KMS-11 (cell line): ENCODE measurements around the gene MGA.

Source experiments
- H2AFZ ChIP-seq: fragments of 200-600 bp; sonication (generic); 2 replicates; pipeline ENCODE4 v1.6.1; 2016; ENCODE audit warnings: antibody characterized with exemption, mixed run types, low read depth
- H3K27ac ChIP-seq: fragments of 200-600 bp; sonication (generic); 2 replicates; pipeline ENCODE4 v1.6.1; 2016; ENCODE audit warnings: mild to moderate bottlenecking, mixed run types
- H3K27me3 ChIP-seq: fragments of 200-600 bp; sonication (generic); 2 replicates; pipeline ENCODE4 v1.6.1; 2017; ENCODE audit warnings: mild to moderate bottlenecking, low read depth, mixed run types, moderate library complexity; ENCODE audit not compliant: insufficient read depth
- H3K36me3 ChIP-seq: fragments of 200-600 bp; sonication (generic); 2 replicates; pipeline ENCODE4 v1.6.1; 2017; ENCODE audit warnings: mild to moderate bottlenecking, mixed run types; ENCODE audit not compliant: insufficient read depth
- H3K4me1 ChIP-seq: fragments of 200-600 bp; sonication (generic); 2 replicates; pipeline ENCODE4 v1.6.1; 2016; ENCODE audit warnings: mild to moderate bottlenecking, low read depth, mixed run types; ENCODE audit not compliant: poor library complexity, severe bottlenecking
- H3K4me2 ChIP-seq: fragments of 200-600 bp; sonication (generic); 2 replicates; pipeline ENCODE4 v1.7.0; 2016; ENCODE audit warnings: mild to moderate bottlenecking, mixed run types
- H3K4me3 ChIP-seq: fragments of 200-600 bp; sonication (generic); IDR thresholded peaks from 2 replicates; pipeline ENCODE4 v1.6.1; 2017; ENCODE audit warnings: low read depth, low read length, mixed read lengths; ENCODE audit not compliant: insufficient read depth
- H3K79me2 ChIP-seq: fragments of 200-600 bp; sonication (generic); 2 replicates; pipeline ENCODE4 v1.6.1; 2016; ENCODE audit warnings: low read depth, mixed run types; ENCODE audit not compliant: insufficient read depth
- H3K9ac ChIP-seq: fragments of 200-600 bp; sonication (generic); 2 replicates; pipeline ENCODE4 v1.6.1; 2016; ENCODE audit warnings: mild to moderate bottlenecking, mixed run types
- H4K20me1 ChIP-seq: fragments of 200-600 bp; sonication (generic); 2 replicates; pipeline ENCODE4 v1.6.1; 2016; ENCODE audit warnings: mild to moderate bottlenecking, mixed run types; ENCODE audit not compliant: insufficient read depth
- CTCF ChIP-seq: fragments of 200-600 bp; sonication (generic); conservative IDR thresholded peaks from 2 replicates; pipeline ENCODE4 v1.6.1; 2017; ENCODE audit warnings: low read depth, mild to moderate bottlenecking, antibody characterized with exemption, low read length, moderate library complexity, mixed read lengths

The MGA gene

DNA sequence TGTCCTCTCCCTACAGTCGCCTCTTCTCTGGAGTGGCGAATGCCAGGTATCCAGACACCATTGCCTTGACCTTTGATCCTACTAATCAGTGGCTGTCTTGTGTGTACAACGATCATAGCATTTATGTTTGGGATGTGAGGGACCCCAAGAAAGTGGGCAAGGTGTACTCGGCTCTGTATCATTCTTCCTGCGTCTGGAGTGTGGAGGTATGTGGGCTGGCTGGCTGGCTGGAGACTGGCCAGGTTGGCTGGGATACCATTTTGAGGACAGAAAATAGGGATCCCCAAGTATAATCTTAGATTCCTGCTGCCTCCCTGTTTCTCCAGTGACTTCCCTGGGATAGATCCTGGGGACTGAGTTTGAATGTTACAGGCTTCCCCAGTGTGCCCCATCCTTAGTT, 154.3 kb downstream of the MGA start:
- H2AFZ ChIP-seq = no peak overlapping the region
- no peak for TF ChIP-seq CTCF
- no peaks in the 10 kb centered on the region for H3K27me3 ChIP-seq
- H3K36me3 ChIP-seq = no peaks in the 10 kb centered on the region
- no peak overlapping the region for H3K4me2 ChIP-seq
- no peak overlapping the region for H3K4me3 ChIP-seq
- H3K79me2 ChIP-seq = no peaks in the 10 kb centered on the region
- H3K4me1 ChIP-seq = peaks cover 11% of the 10 kb centered on the region
- H3K27ac ChIP-seq = no peak overlapping the region
- no peaks in the 10 kb centered on the region for H4K20me1 ChIP-seq
- no peak overlapping the region for H3K9ac ChIP-seq

DNA sequence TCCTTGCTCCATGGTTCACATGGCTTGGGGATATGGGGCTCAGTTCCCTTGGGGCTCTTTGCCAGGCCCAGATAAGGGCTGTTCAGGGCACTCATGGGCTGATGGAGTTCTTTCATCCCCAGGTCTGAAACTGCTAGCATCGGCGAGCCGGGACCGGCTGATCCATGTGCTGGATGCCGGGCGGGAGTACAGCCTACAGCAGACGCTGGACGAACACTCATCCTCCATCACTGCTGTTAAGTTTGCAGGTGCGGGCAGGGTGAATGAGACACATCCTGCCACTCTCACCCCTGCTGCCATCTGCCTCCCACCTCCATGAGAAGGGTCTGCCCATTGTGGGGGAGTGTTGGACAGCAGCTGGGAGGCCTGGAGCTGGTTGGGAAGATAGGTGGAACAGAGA, 156.6 kb downstream of the MGA start:
- Histone ChIP-seq H2AFZ (no peak overlapping the region), H4K20me1 (no peaks in the 10 kb centered on the region), H3K9ac (no peak overlapping the region), H3K4me3 (no peak overlapping the region), H3K4me1 (no peaks in the 10 kb centered on the region), H3K27me3 (no peaks in the 10 kb centered on the region), H3K4me2 (no peak overlapping the region), H3K79me2 (no peaks in the 10 kb centered on the region), H3K27ac (no peak overlapping the region), H3K36me3 (no peaks in the 10 kb centered on the region)
- no peak for TF ChIP-seq CTCF

GRCh38 chr15:41817327-41817726, 157.1 kb downstream of the MGA start:
- no peaks in the 10 kb centered on the region for H3K79me2 ChIP-seq
- no peaks in the 10 kb centered on the region for H3K36me3 ChIP-seq
- no peak overlapping the region for H2AFZ ChIP-seq
- H4K20me1 ChIP-seq = no peaks in the 10 kb centered on the region
- H3K4me2 ChIP-seq = no peak overlapping the region
- no peaks in the 10 kb centered on the region for H3K4me1 ChIP-seq
- no peak for TF ChIP-seq CTCF
- no peak overlapping the region for H3K9ac ChIP-seq
- no peak overlapping the region for H3K27ac ChIP-seq
- no peak overlapping the region for H3K4me3 ChIP-seq
- H3K27me3 ChIP-seq = no peaks in the 10 kb centered on the region

GRCh38 chr15:41817781-41818180, 157.6 kb downstream of the MGA start:
- Histone ChIP-seq H3K4me2 (no peak overlapping the region), H3K36me3 (no peaks in the 10 kb centered on the region), H3K4me1 (no peaks in the 10 kb centered on the region), H4K20me1 (no peaks in the 10 kb centered on the region), H3K9ac (no peak overlapping the region), H3K79me2 (no peaks in the 10 kb centered on the region), H2AFZ (no peak overlapping the region), H3K27ac (no peak overlapping the region), H3K27me3 (no peaks in the 10 kb centered on the region), H3K4me3 (no peak overlapping the region)
- TF ChIP-seq CTCF = no peak

DNA sequence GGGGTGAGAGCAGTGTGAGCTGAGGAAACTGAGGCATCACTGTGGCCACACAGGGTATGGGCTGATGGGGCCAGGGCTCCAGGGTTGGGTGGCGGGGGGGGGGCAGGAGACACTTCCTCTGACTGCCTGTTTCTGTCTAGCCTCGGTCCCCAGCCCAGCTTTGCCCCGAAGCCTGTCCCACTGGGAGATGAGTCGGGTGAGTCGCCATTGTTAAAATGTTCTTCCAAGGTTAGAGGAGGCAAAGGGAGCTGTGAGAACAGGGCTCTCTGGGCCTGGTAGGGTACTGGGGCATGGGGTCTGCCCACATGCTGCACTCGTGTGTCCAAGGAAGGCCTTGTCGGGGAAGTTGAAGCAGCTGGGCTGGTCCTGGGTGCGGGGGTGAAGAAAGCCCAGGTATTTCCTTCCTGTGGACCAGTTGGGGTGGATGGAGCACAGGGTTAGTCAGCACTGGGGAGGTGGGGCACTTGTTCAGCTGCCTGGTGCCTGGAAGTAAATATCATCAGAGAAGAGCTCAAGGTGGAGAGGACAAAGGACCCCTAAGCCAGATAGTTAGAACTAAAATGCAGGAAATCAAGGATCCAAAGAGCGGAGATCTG, 159.3 kb downstream of the MGA start:
- Histone ChIP-seq H3K27me3 (no peaks in the 10 kb centered on the region), H3K36me3 (no peaks in the 10 kb centered on the region), H3K27ac (no peak overlapping the region), H3K79me2 (no peaks in the 10 kb centered on the region), H4K20me1 (no peaks in the 10 kb centered on the region), H3K4me2 (no peak overlapping the region), H2AFZ (no peak overlapping the region), H3K4me1 (no peaks in the 10 kb centered on the region), H3K4me3 (no peak overlapping the region), H3K9ac (no peak overlapping the region)
- TF ChIP-seq CTCF = no peak
